GM21786 (cell line): ENCODE data around the gene VEPH1.

Experiments
- ATAC-seq: cut with Tn5 transposase; IDR thresholded peaks from one replicate; pipeline ENCODE4 v1.9.1; 2021; ENCODE audit not compliant: unreplicated experiment

Gene VEPH1

GRCh38 chr3:157526036-157526435 is 22.8 kb upstream of the VEPH1 start:
- no peak for ATAC-seq

GRCh38 chr3:157523814-157524213 is 20.6 kb upstream of the VEPH1 start:
- no peak for ATAC-seq

GRCh38 chr3:157522648-157523047 is 19.4 kb upstream of the VEPH1 start:
- ATAC-seq: no peak

GRCh38 chr3:157520485-157521150 is 17.4 kb upstream of the VEPH1 start:
- no peak for ATAC-seq

- ATAC-seq: no peak
Observed at GRCh38 chr3:157518881-157519280, 15.7 kb upstream of the VEPH1 start.

- no peak for ATAC-seq
Observed at GRCh38 chr3:157516928-157517327, 13.7 kb upstream of the VEPH1 start.

GRCh38 chr3:157515398-157515797 is 12.2 kb upstream of the VEPH1 start:
- ATAC-seq: no peak

GRCh38 chr3:157514371-157514895 is 11.2 kb upstream of the VEPH1 start:
- no peak for ATAC-seq

GRCh38 chr3:157513585-157513984 is 10.4 kb upstream of the VEPH1 start:
- ATAC-seq: no peak

GRCh38 chr3:157512534-157512933 is 9.3 kb upstream of the VEPH1 start:
- ATAC-seq: no peak

GRCh38 chr3:157508461-157508860 is 5.2 kb upstream of the VEPH1 start:
- ATAC-seq: no peak

- ATAC-seq: no peak
Observed at GRCh38 chr3:157501863-157502262, 1.4 kb downstream of the VEPH1 start.

GRCh38 chr3:157500232-157500631 is 3.0 kb downstream of the VEPH1 start:
- ATAC-seq: no peak

GRCh38 chr3:157499342-157499963 is 3.8 kb downstream of the VEPH1 start:
- ATAC-seq: no peak

GRCh38 chr3:157498371-157498770 is 4.8 kb downstream of the VEPH1 start:
- no peak for ATAC-seq

GRCh38 chr3:157495846-157496245 is 7.4 kb downstream of the VEPH1 start:
- no peak for ATAC-seq

GRCh38 chr3:157494581-157495281 is 8.5 kb downstream of the VEPH1 start:
- no peak for ATAC-seq

GRCh38 chr3:157493627-157494550 is 9.3 kb downstream of the VEPH1 start:
- no peak for ATAC-seq

GRCh38 chr3:157491136-157491535 is 12.1 kb downstream of the VEPH1 start:
- no peak for ATAC-seq

GRCh38 chr3:157488144-157488543 is 15.1 kb downstream of the VEPH1 start:
- no peak for ATAC-seq

GRCh38 chr3:157487339-157487738 is 15.9 kb downstream of the VEPH1 start:
- no peak for ATAC-seq
